OCI-LY7 (cell line): ENCODE results near the gene TVP23B.
"Not testable (repeated sequence)": the region's sequence is repeated elsewhere in the genome, so short reads cannot be mapped to it uniquely, and the experiment has no call there.

Experiments
- CTCF ChIP-seq: fragments of 200-600 bp; sonication (generic); conservative IDR thresholded peaks from 2 replicates; pipeline ENCODE4 v1.5.1; 2014; ENCODE audit warnings: mild to moderate bottlenecking, antibody characterized with exemption, low read length, moderate library complexity, mixed read lengths
- EZH2phosphoT487 ChIP-seq: fragments of 200-600 bp; sonication (generic); IDR thresholded peaks from 2 replicates; pipeline ENCODE4 v1.6.1; 2018; ENCODE audit warnings: low read depth, borderline replicate concordance, mild to moderate bottlenecking, mixed run types, antibody characterized with exemption, low read length, moderate library complexity, mixed read lengths

GRCh38 chr17:18732438-18732837 is 48.5 kb upstream of the TVP23B start:
- not testable (repeated sequence) for TF ChIP-seq CTCF, EZH2phosphoT487
